Activated T-cell treated with anti-CD3 and anti-CD28 coated beads, Interleukin-2, amount 50 U/mL, for 1 hour (primary cell): Measurements from ENCODE around the gene GRAMD2A.
"Not testable (repeated sequence)": the region's sequence is repeated elsewhere in the genome, so short reads cannot be mapped to it uniquely, and the experiment has no call there.

Source experiments
- DNase-seq: peaks from one replicate; pipeline ENCODE4 v3.0.0-alpha.2; 2020

Gene GRAMD2A

DNA sequence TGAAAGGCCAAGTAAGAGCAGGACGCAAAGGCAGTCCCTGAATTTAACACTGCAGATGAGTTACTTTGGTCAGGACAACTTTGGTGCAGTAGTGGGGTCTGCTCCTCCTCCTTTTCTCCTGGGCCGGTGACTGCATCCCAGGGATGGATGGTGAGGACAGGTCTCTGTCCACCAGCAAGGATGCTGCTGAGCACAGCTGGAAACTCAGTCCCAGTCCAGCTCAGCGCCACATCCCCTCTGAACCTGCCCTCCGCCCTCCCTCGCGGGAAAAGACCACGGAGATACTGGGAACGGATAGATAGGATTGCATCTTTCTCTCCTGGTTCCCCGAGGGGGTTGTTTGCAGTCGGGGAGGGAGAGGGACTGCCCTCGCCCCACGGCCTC, 13.8 kb downstream of the GRAMD2A start:
- no peak for DNase-seq

DNA sequence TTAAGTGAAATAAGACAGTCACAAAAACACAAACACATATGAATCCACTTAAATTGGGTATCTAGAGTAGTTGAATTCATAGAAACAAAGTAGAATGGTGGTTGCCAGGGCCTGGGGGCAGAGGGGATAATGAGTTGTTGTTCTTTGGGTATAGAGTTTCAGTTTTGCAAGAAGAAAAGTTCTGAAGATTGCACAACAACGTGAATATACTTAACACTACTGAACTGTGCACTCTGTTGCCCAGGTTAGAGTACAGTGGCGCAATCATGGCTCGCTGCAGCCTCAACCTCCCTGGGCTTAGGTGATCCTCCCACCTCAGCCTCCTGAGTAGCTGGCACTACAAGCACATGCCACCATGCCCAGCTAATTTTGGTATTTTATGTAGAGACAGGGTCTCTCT, 14.9 kb downstream of the GRAMD2A start:
- DNase-seq = no peak

DNA sequence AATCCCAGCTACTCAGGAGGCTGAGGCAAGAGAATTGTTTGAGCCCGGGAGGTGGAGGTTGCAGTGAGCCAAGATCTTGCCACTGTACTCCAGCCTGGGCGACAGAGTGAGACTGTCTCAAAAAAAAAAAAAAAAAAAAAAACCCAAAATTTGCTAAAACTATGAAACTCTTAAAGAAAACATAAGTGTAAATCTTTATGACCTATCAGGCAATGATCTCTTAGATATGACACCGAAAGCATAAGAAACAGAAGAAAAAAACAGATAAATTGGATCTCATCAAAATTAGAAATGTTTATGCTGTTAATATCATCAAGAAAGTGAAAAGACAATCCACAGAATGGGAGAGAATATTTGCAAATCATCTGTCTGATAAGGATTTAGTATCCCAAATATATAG, 15.3 kb downstream of the GRAMD2A start:
- DNase-seq = no peak

DNA sequence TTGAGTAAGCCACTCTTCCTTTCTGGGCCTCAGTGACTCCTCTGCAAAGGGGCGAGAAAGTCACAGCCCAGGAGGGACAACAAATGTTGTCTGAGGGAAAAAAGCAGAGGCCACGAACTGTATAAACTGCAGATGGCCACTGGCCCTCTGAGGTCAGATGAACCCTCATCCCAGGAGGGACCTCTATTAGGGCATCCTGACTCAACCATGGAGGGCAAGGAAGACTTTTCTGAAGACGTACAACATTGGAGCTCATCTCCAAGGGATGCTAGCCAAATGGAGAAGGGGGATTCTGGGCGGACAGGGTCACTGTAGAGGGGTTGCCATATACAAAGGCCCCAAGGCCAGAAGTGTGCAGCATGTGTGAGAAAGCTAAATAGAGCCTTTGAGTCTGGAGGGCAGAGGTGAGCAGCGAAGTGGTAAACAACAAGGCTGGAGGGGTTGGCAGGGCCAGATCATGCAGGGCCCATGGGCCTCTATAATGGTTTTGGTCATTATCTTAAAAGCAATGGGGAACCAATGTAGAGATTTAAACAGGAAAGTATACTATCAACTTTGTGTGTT, 16.7 kb downstream of the GRAMD2A start:
- no peak for DNase-seq

DNA sequence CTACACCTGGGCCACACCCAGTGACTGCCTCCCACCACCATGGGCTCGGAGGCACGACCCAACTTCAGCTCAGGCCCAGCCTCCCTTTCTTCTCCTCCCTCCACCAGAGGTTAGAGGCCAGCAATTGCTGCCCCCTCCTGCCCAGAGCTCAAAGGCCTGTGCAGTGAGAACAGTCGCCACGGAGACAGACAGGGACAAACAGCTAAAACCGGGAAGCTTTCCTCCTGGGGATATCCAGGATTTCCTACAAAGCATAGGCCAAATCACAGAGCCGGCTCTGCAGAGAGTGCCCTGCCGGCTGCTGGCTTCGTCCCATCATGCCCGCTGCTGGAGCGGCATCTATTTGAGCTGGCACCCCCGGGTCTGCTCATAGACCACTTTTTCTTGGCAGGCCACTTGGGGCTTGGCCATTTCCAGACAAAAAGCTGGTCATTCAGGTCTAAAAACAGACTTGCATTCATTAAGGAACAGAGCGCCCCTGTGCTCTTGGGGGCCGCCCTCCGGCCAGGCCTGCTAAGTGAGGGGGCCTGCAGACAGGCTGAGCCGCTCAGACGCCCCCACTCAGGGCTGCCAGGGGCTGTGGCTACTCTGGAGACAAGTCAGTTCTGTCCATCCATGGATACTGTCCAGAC, 17.5 kb downstream of the GRAMD2A start:
- DNase-seq = no peak

DNA sequence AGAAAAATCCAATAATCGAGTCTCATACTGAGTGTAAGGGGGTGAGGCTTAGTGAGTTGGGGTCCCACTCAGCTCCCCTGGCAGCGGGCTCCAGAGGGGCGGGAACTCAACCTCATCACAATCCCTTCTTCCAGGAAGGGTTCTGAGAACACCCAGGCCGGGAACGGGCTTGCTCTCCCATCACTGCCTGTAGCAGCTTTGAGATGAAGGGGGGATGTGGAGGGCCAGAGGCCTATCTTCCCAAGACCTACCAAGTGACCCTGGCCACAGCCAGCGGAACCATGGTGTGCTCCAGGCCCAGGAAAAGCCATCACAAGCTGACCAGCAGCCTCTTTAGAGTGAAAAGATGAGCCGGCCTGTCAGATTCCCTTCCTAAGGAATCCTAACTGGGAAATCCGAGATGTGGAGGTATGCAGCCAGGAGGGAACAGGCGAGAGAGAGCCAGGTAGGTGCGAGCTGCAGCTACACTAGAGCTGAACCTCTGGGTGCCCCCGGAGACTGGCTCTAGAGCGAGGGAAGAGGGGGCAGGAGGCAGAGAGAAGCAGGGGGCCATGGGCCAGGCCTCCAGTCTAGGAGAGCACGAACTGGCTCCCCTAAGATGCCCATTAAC, 18.5 kb downstream of the GRAMD2A start:
- DNase-seq = no peak

DNA sequence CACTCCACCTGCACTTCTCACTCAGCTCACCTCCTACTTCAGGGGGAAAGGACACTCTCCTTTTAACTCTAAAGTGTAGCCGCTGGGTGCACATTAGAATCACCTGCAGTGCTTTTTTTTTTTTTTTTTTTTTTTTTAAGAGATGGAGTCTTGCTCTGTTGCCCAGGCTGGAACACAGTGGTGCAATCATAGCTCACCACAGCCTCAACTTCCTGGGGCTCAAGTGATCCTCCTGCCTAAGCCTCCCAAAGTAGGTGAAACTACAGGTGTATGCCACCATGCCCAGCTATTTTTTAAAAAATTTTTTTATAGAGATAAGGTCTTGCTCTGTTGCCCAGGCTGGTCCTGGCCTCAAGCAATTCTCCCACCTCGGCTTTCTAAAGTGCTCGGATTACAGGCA, 20.8 kb downstream of the GRAMD2A start:
- no peak for DNase-seq

DNA sequence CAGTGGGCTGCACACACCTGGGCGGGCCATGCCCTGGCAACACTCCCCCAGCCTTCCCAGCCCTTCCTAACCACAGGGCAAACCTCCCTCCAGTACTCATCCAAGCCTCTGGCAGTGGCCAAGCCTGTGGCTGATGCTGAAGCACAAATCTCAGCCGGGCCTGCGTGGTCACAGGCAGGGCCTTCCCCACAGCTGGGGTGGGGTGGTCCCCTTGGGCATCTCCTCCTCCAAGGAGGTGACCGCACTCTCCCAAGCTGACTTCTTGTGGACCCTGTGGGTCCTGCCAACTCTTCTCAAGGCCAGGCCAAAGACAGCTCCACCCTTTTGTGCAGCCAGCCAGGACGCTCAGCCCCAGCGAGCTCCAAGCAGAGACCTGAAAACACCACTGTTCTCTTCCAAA, 21.4 kb downstream of the GRAMD2A start:
- DNase-seq = no peak

DNA sequence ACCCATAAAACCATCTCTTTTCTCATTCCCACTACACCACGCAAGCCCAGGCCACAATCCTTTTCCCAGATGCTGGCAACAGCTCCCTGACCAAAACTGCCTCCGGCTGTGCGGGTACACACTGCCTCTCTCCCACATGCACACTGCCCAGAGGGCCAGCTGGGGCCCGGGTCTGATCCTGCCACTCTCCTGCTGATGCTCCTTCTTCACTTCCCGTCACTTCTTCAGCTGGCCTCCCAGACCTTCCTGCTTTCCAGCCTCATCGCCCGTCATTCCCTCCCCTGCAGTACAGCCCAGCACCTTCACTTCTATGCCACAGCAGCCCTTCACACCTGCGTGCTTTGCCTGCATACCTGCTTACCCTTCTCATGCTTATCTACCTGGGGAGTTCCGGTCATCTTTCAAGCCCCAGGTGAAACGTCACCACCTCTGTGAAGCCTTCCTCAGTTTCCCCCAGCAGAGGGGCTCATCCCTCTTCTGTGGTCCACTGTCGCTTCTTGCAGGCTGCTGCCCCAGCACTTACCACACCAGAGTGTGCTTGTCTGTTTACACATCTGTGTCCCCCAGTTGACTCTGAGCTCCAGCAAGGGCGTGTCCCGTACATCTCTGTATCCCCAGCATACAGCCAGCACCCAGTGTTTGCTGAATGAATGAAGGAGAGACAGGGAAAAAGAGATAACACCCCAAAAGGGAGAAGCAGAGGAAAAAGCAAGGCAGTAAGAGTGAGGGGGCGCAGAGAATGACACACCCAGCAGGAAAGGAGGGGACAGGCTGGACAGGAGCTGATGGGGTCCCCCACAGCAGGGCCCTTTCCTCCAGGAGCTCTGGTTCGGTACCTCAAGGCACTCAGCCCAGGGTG, 22.2 kb downstream of the GRAMD2A start:
- DNase-seq = no peak

DNA sequence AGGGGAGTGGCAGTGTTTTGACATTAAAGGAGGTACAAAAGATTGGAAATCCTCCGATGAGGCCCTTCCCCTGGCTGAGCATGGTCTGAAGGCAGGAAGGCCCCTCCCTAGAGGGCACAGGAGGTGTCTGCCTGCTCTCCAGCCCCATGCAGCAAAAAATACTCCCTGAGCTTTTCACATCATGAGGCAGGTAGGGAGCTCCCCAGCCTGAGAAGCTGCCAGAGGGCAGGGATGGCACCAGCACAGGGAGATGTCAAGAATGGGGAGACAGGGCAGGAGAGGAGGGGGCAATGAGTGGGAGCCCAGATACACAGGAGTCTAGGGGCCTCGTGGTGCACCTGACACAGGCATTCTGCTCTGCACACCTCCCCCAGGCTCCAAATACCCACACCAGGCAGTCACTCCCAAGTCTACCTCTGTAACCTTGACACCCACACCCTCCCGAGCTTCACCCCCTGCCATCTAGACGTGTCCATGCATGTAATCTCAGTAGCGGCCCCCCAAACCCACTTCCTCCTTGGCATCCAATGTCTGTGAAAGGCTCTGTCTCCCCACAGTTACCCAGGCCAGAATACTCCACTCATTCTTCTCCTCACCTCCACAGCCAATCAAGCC, 22.9 kb downstream of the GRAMD2A start:
- DNase-seq = no peak

DNA sequence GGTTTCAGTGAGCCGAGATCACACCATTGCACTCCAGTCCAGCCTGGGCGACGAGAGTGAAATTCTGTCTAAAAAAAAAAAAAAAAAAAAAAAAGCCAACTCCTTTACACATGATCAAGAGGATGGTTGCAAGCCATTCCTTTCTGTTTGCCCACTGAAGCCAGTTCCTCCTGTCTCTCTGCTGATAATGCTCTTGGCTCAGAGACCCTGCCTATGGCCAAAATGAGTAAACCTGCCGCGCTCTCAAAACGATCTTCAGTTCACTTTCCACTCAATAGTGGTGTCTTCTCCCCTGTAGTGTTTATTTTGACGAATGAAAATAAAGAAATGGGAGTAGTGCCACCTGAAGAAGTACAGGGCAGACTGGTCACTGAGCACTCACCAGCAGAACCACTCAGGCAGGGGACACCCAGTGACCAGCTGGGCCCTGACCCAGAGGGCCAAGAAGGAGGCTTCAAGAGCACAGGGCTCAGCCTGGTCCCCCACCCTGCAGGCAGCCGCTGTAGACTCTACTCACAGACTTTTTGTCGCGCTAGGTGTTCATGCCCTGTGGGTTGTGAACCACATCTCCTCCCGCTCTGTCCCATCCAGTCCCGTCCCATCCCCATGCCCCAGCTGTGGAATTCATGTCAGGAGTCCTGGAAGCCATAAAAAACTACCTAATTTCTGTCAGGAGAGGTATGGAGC, 23.6 kb downstream of the GRAMD2A start:
- no peak for DNase-seq

DNA sequence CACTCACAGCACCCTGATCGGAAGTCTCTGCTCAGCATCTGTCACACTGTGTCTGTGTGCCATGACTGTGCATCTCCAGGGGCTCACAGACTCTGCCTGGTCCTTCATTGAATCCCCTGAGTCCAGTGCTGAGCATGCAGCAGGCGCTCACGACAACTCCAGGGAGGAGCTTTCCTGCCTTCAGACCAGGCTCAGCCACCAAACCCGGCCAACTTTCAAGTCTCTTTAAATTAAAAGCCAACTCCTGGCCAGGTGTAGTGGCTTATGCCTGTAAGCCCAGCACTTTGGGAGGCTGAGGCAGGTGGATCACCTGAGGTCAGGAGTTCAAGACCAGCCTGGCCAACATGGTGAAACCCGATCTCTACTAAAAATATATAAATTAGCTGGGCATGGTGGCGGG, 24.2 kb downstream of the GRAMD2A start:
- DNase-seq = no peak

DNA sequence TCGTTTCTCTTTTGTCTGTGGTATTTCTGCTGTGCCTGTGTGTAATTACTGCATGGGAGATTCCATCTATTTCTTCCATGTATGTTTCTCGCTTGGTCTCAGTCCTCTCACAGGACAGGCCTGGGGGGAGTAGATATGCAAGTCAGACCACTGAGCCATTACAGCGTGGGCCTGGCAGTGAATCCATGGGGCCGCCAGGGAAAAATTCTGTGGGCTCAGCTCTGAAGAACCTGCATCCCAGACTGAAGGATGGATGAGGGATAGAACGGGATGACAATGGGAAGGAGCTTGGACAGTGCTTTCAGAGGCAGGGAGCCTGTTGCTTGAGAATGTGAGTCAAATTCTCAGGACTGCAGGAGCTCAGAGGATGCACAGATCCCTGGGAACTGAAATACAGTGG, 24.8 kb downstream of the GRAMD2A start:
- DNase-seq = no peak

DNA sequence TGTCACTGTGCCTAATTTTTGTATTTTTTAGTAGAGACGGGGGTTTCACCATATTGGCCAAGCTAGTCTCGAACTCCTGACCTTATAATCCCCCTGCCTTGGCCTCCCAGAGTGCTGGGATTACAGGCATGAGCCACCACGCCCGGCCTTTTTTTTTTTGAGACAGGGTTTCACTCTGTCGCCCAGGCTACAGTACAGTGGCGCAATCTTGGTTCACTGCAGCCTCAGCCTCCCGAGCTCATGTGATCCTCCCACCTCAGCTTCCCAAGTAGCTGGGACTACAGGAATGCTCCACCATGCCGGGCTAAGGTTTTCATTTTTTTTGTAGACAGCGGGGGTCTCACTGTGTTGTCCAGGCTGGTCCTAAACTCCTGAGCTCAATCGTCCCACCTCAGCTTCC, 25.6 kb downstream of the GRAMD2A start:
- not testable (repeated sequence) for DNase-seq

DNA sequence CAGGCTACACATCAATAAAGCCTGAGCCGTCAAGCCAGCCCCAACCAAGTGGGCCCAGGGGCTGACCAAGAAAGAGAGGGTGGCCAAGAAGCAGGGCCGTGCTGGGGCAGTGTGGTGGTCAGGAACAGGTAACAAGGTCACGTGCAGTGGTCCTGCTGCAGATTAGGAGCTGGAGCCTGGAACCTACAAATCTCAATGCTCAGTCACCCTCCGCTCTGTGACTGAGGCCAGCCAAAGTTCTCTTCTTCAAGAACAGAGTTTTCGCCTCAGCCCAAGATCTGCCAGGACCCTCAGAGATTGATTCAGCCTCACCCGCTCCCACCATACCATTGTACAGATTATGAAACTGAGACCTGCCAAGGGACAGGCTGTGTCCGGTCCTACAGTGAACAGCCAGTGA, 26.9 kb downstream of the GRAMD2A start:
- no peak for DNase-seq

DNA sequence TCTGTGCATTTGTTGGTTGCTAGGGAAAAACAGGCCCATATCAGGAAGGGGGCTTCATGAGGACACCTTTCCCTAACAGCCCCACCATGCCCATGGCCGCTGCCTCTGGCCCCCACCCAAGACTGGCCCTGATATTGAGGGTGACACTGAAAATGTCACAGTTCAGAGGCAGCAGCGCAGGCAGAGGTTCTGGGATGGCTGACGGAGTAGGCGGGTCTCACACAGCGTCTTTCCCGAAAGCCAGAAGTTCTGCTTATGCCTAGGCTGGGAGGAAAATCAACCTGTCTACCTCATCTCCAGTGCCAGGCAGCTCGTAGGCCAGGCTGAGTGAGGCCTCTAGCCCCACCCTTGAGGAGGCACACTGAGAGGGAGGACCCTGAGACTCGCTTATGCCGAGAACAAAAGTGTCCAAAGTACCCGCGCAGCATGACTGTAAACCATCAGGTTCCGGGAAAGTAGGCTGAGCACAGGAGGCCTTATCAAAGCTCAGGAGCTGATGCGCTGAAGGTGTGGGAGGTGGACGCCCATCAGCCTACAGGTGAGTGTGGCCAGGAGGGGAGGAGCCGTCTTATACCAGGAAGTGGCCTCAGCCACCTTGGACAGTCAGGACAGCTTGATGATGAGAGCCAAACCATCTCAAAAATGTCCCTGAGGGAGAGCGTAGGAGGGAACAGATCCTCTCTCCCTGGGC, 27.5 kb downstream of the GRAMD2A start:
- DNase-seq = no peak

DNA sequence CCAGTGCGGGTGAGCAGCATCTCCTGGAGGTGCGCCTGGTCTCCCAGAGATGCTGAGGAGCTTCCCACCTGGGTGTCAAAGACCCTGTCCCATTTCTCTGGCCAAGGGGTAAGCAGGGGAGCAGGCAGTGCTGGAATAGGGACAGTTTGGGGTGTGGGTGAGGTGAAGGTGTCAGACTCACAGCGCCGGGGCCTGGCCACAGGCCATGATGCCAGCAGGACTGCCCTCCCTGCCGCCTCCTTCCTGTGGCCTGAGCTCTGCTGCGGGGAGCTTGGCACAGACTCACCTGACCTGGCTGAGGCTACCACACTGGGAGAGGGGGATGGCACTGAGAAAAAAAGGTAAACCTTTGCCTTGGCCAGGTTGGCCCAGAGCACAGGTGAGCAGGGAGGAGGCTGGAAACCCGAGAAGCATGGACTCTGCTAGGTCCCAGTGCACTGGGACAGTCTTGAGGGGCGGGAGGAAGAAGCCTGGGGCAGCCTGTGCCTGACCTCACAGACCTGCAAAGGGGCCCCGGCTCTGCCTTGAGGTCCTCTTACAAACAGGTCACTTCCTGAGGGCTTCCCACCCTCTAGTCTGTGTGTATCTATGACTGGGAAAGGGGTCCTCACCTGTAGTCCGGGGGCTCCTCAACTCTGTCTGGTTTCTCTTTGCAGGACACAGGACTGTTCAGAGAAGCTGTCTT, 28.2 kb downstream of the GRAMD2A start:
- DNase-seq = no peak

DNA sequence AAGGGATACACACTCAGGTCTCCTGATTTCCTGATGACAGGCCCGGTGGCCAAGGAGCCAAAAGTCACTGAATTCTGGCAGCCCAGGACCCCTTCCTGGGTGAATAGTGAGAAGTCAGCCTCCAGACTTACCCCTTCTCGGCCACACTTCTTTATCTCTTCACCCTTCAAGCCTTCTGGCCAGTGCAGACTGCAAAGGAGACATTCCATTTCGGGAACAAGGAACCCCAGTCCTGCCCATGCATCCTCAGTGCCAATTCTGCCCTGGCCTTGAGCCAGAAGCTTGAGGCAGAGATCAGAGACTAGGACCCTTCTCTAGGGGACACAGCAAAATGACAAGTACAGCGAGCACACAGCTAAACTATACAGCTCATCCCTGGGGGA, 28.8 kb downstream of the GRAMD2A start:
- DNase-seq = no peak

DNA sequence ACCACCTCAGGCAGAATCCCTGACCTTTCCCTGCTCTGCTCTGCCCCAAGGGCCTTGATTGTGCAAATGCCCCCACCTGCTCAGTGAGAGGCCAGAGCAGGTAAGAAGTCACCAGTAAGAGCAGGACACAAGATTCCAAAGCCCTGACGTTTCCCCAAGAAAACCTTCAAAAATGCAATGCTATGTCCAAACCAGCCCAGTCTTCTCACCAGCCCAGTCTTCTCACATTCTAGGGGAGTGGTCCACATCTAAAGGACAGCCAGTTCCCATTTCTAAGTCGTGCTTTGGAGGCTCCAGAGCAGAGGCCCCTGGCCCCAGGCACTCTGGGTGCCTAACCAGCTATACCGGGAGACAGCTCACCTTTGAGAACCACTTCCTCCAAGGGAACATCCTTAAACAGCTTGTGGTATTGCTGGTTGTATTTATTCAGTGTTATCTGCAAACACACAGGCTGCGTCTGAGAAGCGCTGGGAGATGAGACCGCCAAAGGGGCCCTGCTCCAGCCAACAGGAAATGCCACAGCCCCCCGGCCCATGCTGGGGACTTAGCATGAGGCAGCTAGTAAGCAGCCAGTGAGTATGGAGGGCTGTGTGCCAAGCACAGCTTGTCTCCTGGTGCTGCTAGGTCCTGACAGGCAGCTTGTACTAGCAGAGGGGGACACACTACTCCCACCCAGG, 29.3 kb downstream of the GRAMD2A start:
- DNase-seq = no peak

DNA sequence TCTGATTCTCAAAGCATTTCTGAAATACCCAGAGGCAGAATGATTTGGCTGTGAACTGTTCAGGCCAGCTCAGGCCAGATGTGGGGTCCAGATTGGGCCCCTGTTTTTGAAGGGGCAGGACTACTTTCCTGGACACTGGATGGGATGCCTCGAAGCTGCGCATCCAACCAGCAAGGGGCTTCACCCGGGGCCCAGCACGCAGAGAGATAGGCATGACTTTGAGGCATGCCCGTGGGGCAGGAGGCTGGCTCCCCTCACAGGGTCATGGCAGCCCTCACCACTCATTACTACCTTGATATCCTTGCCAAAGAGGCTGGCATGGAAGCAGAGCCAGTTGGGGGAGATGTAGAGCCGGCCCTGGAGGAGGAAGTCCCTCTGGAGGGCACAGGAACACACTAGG, 30.1 kb downstream of the GRAMD2A start:
- no peak for DNase-seq
